Activated naive CD4-positive, alpha-beta T cell treated with anti-CD3 and anti-CD28 coated beads, Interleukin-2, amount 10 ng/mL, durations not matched to agents 7 days and 5 days (primary cell): ENCODE measurements around the gene CCDC197.

ENCODE experiments used
- CTCF ChIA-PET: fragments of 350-600 bp; sonication (Branson Sonifier 250); formaldehyde crosslinking; loops from one replicate; lab custom pipeline; 2021; ENCODE audit warnings: antibody characterized with exemption; lab: Charles Lee
- DNase-seq: peaks from one replicate; pipeline ENCODE4 v3.0.0-alpha.2; 2020
- H3K27ac Mint-ChIP-seq: one replicate; pipeline ENCODE4 v1.8.0; 2021; ENCODE audit warnings: mild to moderate bottlenecking, moderate library complexity, mixed read lengths
- H3K27me3 Mint-ChIP-seq: one replicate; pipeline ENCODE4 v1.8.0; 2021; ENCODE audit warnings: mild to moderate bottlenecking, mixed read lengths
- H3K36me3 Mint-ChIP-seq: one replicate; pipeline ENCODE4 v1.8.0; 2021; ENCODE audit warnings: mixed read lengths
- H3K4me1 Mint-ChIP-seq: one replicate; pipeline ENCODE4 v1.8.0; 2021; ENCODE audit warnings: mixed read lengths
- H3K4me3 Mint-ChIP-seq: one replicate; pipeline ENCODE4 v1.8.0; 2021; ENCODE audit warnings: mild to moderate bottlenecking, moderate library complexity, mixed read lengths
- H3K9me3 Mint-ChIP-seq: one replicate; pipeline ENCODE4 v1.8.0; 2021; ENCODE audit warnings: mixed read lengths

CCDC197 gene

DNA sequence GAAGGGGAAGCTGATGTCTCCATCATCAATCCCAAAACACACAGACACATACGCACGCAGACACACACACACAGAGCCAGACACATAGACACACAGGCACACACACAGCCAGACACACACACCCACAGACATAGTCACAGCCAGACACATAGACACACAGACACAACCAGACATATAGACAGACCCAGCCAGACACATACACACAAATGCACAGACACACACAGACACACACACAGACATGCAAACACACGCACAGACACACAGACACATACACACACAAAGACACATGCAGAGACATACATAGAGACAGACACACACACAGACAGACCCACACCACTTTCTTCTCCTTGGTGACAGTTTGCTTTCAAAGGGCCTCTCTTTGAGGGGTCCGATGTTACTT is 6.3 kb downstream of the CCDC197 start:
- Mint-ChIP-seq H3K27ac (no peak overlapping the region), H3K36me3 (no peaks in the 10 kb centered on the region), H3K27me3 (peaks cover 13% of the 10 kb centered on the region), H3K4me1 (peaks cover 55% of the 10 kb centered on the region), H3K4me3 (no peak overlapping the region), H3K9me3 (no peaks in the 10 kb centered on the region)
- CTCF ChIA-PET: interaction anchor here (0.8 to 7.9 kb wide), 8 partner anchors 8 to 63 kb away, joined by 3 to 91 read pairs (median 5); no protein-coding TSS in a partner anchor
- DNase-seq: no peak

DNA sequence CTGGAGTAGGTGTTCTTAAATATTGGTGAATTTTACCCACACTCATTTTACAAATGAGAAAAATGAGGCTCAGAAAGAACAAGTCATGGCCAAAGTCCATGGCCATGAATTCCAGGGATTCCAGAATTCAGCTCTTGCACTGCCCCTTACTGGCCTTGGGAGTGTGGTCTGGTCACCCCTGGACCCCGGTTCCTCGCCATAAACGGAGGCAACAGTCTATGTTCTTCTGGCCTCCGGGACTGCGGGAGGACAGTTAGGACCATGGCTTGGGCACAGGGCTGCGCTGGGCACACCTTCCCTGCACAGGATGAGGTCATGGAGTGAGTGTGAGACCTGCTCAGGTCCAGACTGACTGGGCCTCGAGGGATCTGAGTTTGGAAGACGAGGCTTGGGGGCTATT is 6.9 kb downstream of the CCDC197 start:
- no peak overlapping the region for H3K27ac Mint-ChIP-seq
- no peaks in the 10 kb centered on the region for H3K36me3 Mint-ChIP-seq
- H3K4me3 Mint-ChIP-seq: no peak overlapping the region
- DNase-seq: no peak
- no peaks in the 10 kb centered on the region for H3K9me3 Mint-ChIP-seq
- peaks cover 61% of the 10 kb centered on the region for H3K4me1 Mint-ChIP-seq
- CTCF ChIA-PET: interaction anchor here (0.8 to 7.9 kb wide), 14 partner anchors 8 to 136 kb away, joined by 3 to 91 read pairs (median 5); no protein-coding TSS in a partner anchor
- peaks cover 13% of the 10 kb centered on the region for H3K27me3 Mint-ChIP-seq

DNA sequence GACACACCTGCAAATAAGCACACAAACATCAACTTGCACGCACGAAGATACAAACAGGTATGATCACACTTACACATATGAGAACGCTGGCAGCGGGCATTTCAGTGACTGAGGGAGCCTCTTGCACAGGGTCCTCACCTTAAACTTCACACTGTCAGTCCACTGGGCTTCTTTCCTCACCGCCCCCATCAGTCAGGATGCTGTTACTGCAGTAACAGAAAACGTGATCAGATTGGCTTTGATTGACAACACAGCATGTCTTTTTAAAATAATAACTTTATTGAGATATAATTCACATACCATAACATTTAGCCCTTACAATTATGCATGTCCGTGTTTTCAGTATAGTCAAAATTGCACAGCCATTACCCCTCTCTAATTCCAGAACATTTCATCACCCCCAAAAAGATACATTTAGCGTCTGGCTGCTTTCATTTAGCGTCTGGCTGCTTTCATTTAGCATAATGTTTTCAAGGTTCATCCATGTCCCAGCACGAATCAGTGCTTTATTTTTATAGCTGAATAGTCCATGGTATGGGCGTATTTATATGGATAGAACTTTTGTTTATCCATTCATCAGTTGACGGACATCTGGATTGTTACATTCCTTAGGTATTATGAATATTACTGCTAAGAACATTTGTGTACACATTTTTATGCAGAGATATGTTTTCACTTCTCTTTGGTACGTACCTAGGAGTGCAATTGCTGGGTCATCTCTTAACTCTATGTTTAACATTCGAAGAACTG is 8.4 kb downstream of the CCDC197 start:
- peaks cover 24% of the 10 kb centered on the region for H3K27me3 Mint-ChIP-seq
- H3K4me1 Mint-ChIP-seq: peaks cover 69% of the 10 kb centered on the region
- no peak overlapping the region for H3K4me3 Mint-ChIP-seq
- no peaks in the 10 kb centered on the region for H3K9me3 Mint-ChIP-seq
- peaks cover 1% of the 10 kb centered on the region for H3K36me3 Mint-ChIP-seq
- CTCF ChIA-PET: interaction anchor here (0.7 to 7.9 kb wide), 13 partner anchors 10 to 134 kb away, joined by 3 to 91 read pairs (median 5); no protein-coding TSS in a partner anchor
- DNase-seq: peak; percentile 46
- no peak overlapping the region for H3K27ac Mint-ChIP-seq

DNA sequence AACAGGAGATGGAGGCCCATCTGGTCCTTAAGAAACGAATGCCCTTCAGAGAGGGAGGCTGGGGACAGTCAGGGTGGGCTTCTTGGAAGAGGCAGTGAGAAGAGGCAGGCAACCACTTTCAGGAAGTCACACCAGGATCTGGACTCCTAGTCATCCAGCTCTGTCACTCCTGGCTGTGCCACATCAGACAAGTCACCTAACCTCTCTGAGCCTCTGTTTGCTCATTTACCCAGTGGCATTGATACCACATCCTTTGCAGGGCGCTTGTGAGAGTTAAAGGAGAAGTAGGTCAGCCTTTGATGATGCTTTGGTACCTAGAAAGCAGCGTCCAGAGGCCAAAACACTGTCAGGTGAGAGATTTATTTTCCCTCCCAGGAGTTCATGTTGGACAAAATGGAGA is 11.1 kb downstream of the CCDC197 start:
- H3K27ac Mint-ChIP-seq: peak overlapping the region; percentile 80

DNA sequence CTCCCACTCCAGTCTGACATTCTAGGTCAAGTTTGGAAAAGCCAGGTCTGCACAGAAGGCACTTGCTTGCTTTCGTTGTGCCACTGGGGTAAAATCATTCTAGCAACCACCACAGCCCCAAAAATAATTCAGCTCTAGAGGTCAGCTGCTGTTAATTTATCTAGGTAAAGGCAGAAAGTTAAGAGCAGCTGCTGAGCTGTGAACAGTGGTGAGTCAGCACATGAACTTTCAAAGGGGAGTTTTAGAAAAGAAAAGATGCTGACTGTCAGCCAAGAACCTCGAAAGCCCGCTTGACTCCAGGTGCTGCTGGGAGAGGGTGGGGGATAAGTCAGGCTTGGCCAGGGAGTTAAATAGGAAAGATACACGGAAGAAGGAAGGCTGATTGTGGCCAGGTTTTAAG is 12.7 kb downstream of the CCDC197 start:
- no peaks in the 10 kb centered on the region for H3K9me3 Mint-ChIP-seq
- DNase-seq: no peak
- peaks cover 3% of the 10 kb centered on the region for H3K36me3 Mint-ChIP-seq
- CTCF ChIA-PET: interaction anchor here (1.5 to 6.5 kb wide), 5 partner anchors 9 to 72 kb away, joined by 4 to 36 read pairs (median 4); no protein-coding TSS in a partner anchor
- peaks cover 29% of the 10 kb centered on the region for H3K27me3 Mint-ChIP-seq
- no peak overlapping the region for H3K4me3 Mint-ChIP-seq
- peak overlapping the region; percentile 55 for H3K27ac Mint-ChIP-seq
- peaks cover 86% of the 10 kb centered on the region for H3K4me1 Mint-ChIP-seq

More for the DNA sequence above, 11.1 kb downstream of the CCDC197 start:
- no peak overlapping the region for H3K4me3 Mint-ChIP-seq
- no peaks in the 10 kb centered on the region for H3K9me3 Mint-ChIP-seq
- CTCF ChIA-PET: interaction anchor here (0.7 to 6.5 kb wide), 4 partner anchors 13 to 128 kb away, joined by 3 to 36 read pairs (median 4); no protein-coding TSS in a partner anchor
- peaks cover 32% of the 10 kb centered on the region for H3K27me3 Mint-ChIP-seq
- peak; percentile 53 for DNase-seq
- H3K36me3 Mint-ChIP-seq: peaks cover 1% of the 10 kb centered on the region
- H3K4me1 Mint-ChIP-seq: peaks cover 82% of the 10 kb centered on the region

DNA sequence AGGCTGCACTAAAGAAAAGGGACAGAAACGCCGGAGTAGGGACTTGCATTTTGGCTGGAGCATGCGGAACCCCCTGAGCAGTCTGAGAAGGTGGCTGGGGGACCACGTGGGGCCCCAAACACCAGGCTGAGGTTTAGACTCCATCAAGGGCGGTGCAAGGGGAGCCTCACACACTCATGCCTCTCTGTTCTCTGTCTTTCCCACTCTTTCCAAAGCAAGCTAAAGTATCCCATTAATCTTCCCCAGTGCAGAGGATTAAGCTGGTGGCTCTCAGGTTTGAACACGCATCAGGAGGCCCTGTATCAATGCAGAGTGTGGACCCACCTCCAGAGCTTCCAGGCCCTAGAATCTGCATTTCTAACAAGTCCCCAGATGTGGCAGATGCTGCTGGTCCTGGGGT is 13.5 kb downstream of the CCDC197 start:
- Mint-ChIP-seq H3K27ac (peak overlapping the region; percentile 4), H3K9me3 (no peaks in the 10 kb centered on the region), H3K4me1 (peaks cover 81% of the 10 kb centered on the region), H3K4me3 (no peak overlapping the region), H3K36me3 (peaks cover 3% of the 10 kb centered on the region), H3K27me3 (peaks cover 31% of the 10 kb centered on the region)
- no peak for DNase-seq
- CTCF ChIA-PET: interaction anchor here (1.0 to 6.5 kb wide), 4 partner anchors 9 to 126 kb away, joined by 3 to 36 read pairs (median 8); no protein-coding TSS in a partner anchor

DNA sequence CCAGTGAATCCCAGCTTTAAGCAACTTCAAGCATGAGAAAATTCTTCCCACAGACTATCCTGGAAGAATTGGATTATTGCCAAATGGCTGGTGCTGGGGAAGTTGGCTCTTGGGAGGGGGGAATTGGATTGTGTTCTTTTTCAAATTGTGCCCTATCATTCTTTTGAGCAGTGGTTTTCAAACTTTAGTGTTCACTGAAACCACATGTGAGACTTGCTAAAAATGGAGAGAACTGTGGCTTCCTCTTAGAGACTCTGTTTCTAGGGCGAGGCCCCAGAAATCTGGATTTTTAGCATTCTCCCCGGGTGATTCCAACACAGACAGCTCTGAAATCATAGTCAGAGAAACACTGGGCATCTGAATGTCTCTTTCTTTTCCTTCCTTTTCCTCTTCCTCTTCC is 14.7 kb downstream of the CCDC197 start:
- H3K4me3 Mint-ChIP-seq: peak overlapping the region; percentile 32
- H3K27me3 Mint-ChIP-seq: peaks cover 42% of the 10 kb centered on the region
- CTCF ChIA-PET: interaction anchor here (0.7 to 6.5 kb wide), 7 partner anchors 9 to 125 kb away, joined by 3 to 36 read pairs (median 4); no protein-coding TSS in a partner anchor
- peak overlapping the region; percentile 87 for H3K27ac Mint-ChIP-seq
- peak; percentile 59 for DNase-seq
- peaks cover 3% of the 10 kb centered on the region for H3K36me3 Mint-ChIP-seq
- no peaks in the 10 kb centered on the region for H3K9me3 Mint-ChIP-seq
- H3K4me1 Mint-ChIP-seq: peaks cover 73% of the 10 kb centered on the region

DNA sequence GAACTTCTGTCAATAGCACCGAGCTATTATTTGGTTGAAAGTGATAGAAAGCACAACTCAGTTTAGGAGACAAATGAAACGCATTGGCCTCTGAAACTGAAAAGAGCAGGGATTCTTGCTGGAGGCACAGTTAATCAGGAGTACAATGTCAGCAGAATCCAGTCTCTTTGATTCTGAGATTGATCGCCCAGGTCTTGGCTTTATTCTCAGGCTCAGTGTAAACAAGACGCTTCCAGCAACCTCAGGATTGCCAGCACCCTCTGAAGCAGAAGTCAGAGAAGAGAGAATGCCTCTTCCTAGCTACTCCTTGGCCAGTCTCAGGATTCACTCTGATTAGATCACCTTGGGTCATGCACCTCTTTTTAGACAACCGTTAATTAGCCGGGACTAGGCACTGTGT is 17.3 kb downstream of the CCDC197 start:
- CTCF ChIA-PET: interaction anchor here (0.8 to 6.5 kb wide), 5 partner anchors 10 to 74 kb away, joined by 3 to 36 read pairs (median 3); no protein-coding TSS in a partner anchor
- DNase-seq: no peak
- H3K36me3 Mint-ChIP-seq: peaks cover 3% of the 10 kb centered on the region
- H3K9me3 Mint-ChIP-seq: no peaks in the 10 kb centered on the region
- H3K27me3 Mint-ChIP-seq: peaks cover 56% of the 10 kb centered on the region
- H3K4me1 Mint-ChIP-seq: peaks cover 47% of the 10 kb centered on the region
- no peak overlapping the region for H3K4me3 Mint-ChIP-seq
- H3K27ac Mint-ChIP-seq: no peak overlapping the region

DNA sequence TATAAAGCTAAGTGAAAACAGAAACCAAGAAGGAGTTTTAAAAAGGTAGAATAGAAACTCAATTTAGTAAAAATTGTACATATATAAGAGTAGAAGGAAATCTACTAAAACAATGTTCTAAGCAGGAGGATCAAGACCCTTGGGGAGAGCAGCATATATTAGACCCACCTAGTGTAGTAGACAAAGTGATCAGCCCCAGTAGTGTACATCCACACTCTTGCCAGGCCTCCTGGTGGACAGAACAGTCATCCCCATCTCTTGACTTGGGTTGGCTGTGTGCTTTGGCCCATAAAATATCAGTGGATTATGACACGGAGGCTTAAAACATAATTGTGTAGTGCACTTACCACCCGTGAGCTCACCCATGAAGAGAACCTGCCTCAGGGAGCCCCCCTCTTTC is 18.1 kb downstream of the CCDC197 start:
- Mint-ChIP-seq H3K36me3 (peaks cover 1% of the 10 kb centered on the region), H3K4me3 (no peak overlapping the region), H3K27me3 (peaks cover 56% of the 10 kb centered on the region), H3K4me1 (peaks cover 44% of the 10 kb centered on the region), H3K9me3 (no peaks in the 10 kb centered on the region), H3K27ac (no peak overlapping the region)
- CTCF ChIA-PET: interaction anchor here (0.9 to 1.5 kb wide), 3 partner anchors 10 to 40 kb away, joined by 3 to 4 read pairs (median 3); no protein-coding TSS in a partner anchor
- DNase-seq: no peak

DNA sequence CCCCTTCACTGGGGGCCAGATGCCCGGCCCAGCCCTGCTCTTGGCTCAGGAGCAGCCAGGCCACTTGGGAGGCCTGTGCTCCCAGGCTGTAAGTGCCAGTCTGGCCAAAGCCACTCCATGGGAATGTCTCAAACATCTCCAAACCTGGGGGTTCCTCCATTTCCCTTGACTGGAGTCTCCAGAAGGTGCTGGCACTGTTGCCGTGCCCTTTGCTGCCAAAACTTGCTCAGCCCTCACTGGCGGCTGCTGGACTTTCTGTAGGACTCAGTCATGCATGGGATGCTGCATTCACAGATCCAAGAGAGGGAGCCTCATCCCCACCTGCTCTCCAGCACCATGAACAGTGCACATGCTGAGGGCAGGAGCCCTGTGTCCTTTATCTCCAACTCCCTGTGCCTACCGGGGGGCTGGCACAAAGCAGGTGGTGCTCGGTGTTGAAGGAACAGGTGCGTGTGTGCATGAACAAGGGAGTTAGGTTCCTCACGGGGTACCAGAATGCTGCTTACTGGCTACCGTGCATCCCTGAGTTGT is 19.4 kb downstream of the CCDC197 start:
- no peak for DNase-seq
- H3K27me3 Mint-ChIP-seq: peaks cover 58% of the 10 kb centered on the region
- CTCF ChIA-PET: interaction anchor here (0.9 to 1.0 kb wide), 2 partner anchors 12 to 21 kb away, joined by 3 read pairs; no protein-coding TSS in a partner anchor
- no peaks in the 10 kb centered on the region for H3K9me3 Mint-ChIP-seq
- peaks cover 44% of the 10 kb centered on the region for H3K4me1 Mint-ChIP-seq
- peaks cover 1% of the 10 kb centered on the region for H3K36me3 Mint-ChIP-seq
- no peak overlapping the region for H3K4me3 Mint-ChIP-seq
- no peak overlapping the region for H3K27ac Mint-ChIP-seq

DNA sequence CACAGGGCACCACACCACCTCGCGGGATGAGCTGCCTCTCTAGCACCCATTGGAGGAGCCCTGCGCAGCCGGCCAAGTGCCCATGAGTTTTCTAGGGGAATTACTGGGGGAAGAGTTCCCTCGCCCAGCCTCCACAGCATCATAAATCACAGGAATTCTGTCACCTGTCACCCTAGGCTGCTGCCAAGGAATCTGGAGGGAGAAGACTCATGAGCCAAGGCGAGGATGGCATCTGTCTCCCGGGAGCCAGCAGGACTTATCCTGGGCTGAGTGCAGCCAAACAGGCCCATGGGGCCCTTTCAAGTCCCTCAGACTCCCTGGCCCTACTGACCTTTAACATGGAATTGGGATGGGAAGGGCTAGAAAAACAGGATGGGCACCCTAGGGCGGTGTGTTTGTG is 21.2 kb downstream of the CCDC197 start:
- Mint-ChIP-seq H3K36me3 (peaks cover under 1% of the 10 kb centered on the region), H3K9me3 (no peaks in the 10 kb centered on the region), H3K27me3 (peaks cover 62% of the 10 kb centered on the region), H3K4me1 (peaks cover 45% of the 10 kb centered on the region), H3K4me3 (no peak overlapping the region), H3K27ac (no peak overlapping the region)
- CTCF ChIA-PET: interaction anchor here (1.2 to 1.4 kb wide), 3 partner anchors 14 to 78 kb away, joined by 3 to 4 read pairs (median 3); no protein-coding TSS in a partner anchor
- no peak for DNase-seq

DNA sequence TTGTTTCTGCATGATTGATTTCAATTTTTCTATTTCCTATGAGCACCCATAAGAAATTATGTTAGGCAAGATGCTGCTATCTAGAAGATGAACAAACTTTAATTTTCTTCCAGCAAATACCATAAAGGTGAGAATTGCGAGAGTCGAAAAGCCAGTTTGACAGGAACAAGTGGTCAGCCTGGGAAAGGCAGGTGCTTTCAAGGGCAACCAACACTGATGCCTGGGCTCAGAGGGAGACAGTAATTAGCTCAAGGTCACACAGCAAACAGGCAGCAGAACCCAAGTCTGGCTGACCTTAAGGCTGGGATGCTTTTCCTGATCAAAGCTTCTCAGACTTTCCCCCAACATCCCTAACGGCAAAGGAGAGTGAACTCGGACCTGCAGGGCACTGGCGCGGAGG is 22.2 kb downstream of the CCDC197 start:
- H3K27me3 Mint-ChIP-seq: peaks cover 70% of the 10 kb centered on the region
- CTCF ChIA-PET: interaction anchor here (0.8 to 3.9 kb wide), 2 partner anchors 15 to 17 kb away, joined by 3 to 16 read pairs; no protein-coding TSS in a partner anchor
- no peak overlapping the region for H3K4me3 Mint-ChIP-seq
- H3K36me3 Mint-ChIP-seq: no peaks in the 10 kb centered on the region
- H3K4me1 Mint-ChIP-seq: peaks cover 50% of the 10 kb centered on the region
- no peaks in the 10 kb centered on the region for H3K9me3 Mint-ChIP-seq
- H3K27ac Mint-ChIP-seq: no peak overlapping the region
- DNase-seq: no peak

DNA sequence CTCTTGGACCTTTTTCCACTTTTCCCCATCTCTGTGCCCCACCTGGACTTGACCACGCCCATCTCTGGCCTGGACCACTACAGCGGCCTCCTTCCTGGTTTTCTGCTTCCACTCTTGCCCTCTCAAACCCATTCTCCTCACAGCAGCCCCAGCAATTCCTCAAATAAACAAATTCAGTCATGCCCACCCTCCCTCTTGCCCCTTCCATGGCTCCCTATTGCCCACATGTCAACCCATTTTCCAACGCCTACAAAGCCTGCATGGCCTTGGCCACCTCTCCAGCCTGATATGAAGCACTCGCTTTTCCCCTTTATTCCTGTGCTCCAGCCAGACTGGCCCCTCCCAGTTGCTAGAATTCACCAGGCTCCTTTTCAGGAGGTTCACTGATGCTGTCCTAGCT is 23.2 kb downstream of the CCDC197 start:
- Mint-ChIP-seq H3K27me3 (peaks cover 69% of the 10 kb centered on the region), H3K4me3 (no peak overlapping the region)

DNA sequence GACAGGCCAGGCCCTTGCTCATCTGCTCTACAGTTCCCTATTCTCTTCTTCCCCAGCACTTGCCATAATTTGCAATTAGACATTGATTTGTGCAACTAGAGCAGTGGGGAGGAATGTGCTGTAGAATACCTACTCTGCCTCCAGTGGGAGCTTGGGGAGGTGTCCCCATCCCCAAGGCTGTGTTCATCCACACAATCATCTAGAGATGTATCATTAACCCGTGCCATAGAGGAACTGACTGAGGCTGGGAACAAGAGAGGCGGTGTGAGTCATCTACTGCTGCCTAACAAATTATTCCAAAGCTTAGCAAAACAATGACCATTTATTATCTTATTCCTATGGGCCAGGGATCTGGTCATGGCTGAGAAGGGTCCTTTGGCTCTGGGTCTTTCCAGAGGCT is 23.9 kb downstream of the CCDC197 start:
- H3K9me3 Mint-ChIP-seq: no peaks in the 10 kb centered on the region
- DNase-seq: no peak
- H3K27ac Mint-ChIP-seq: no peak overlapping the region
- CTCF ChIA-PET: interaction anchor here (0.7 to 6.4 kb wide), 12 partner anchors 12 to 159 kb away, joined by 3 to 44 read pairs (median 4); no protein-coding TSS in a partner anchor
- peaks cover 61% of the 10 kb centered on the region for H3K27me3 Mint-ChIP-seq
- H3K36me3 Mint-ChIP-seq: no peaks in the 10 kb centered on the region
- H3K4me3 Mint-ChIP-seq: no peak overlapping the region
- H3K4me1 Mint-ChIP-seq: peaks cover 48% of the 10 kb centered on the region

More for the DNA sequence above, 23.2 kb downstream of the CCDC197 start:
- DNase-seq: no peak
- no peaks in the 10 kb centered on the region for H3K36me3 Mint-ChIP-seq
- H3K4me1 Mint-ChIP-seq: peaks cover 44% of the 10 kb centered on the region
- no peak overlapping the region for H3K27ac Mint-ChIP-seq
- CTCF ChIA-PET: interaction anchor here (2.0 to 6.4 kb wide), 4 partner anchors 15 to 116 kb away, joined by 8 to 44 read pairs (median 14); no protein-coding TSS in a partner anchor
- H3K9me3 Mint-ChIP-seq: no peaks in the 10 kb centered on the region
